HG03571 (cell line): ENCODE measurements around the gene NSF.
A peak's percentile ranks its signal among the peaks of the same experiment; 100 is the strongest.
"Not testable (repeated sequence)": the region's sequence is repeated elsewhere in the genome, so short reads cannot be mapped to it uniquely, and the experiment has no call there.

Experiments
- ATAC-seq: cut with Tn5 transposase; IDR thresholded peaks from one replicate; pipeline ENCODE4 v1.9.1; 2021; ENCODE audit not compliant: unreplicated experiment

The NSF gene

GRCh38 chr17:46590157-46591146, at the start of gene NSF:
Gene NSF, plus strand, starts transcription at chr17:46590669. Its CDS starts 107 bp downstream, at chr17:46590776.
- ATAC-seq = peak; percentile 77

GRCh38 chr17:46548607-46549006, 41.9 kb upstream of the NSF start:
- ATAC-seq = not testable (repeated sequence)

- ATAC-seq = not testable (repeated sequence)
These were observed 31.3 kb upstream of the NSF start for GRCh38 chr17:46559155-46559554.

- ATAC-seq = not testable (repeated sequence)
These were observed 30.4 kb upstream of the NSF start for GRCh38 chr17:46560048-46560447.

GRCh38 chr17:46566284-46566683, 24.2 kb upstream of the NSF start:
- peak; percentile 53 for ATAC-seq

GRCh38 chr17:46566980-46567379, 23.5 kb upstream of the NSF start:
- not testable (repeated sequence) for ATAC-seq

- not testable (repeated sequence) for ATAC-seq
These were observed 18.7 kb upstream of the NSF start for GRCh38 chr17:46571796-46572195.

- ATAC-seq = peak; percentile 78
These were observed 11.1 kb upstream of the NSF start, which contains the start of gene ARL17A for GRCh38 chr17:46579083-46580075. Gene ARL17A, minus strand, starts transcription at chr17:46579691. Its CDS starts 3,369 bp downstream, at chr17:46576322.

- not testable (repeated sequence) for ATAC-seq
These were observed 10.4 kb upstream of the NSF start for GRCh38 chr17:46580082-46580481.

GRCh38 chr17:46585444-46585843, 5.0 kb upstream of the NSF start:
- not testable (repeated sequence) for ATAC-seq

- not testable (repeated sequence) for ATAC-seq
These were observed 863 bp downstream of the NSF start for GRCh38 chr17:46591332-46591731.

- not testable (repeated sequence) for ATAC-seq
These were observed 8.0 kb downstream of the NSF start for GRCh38 chr17:46598344-46598931.

- not testable (repeated sequence) for ATAC-seq
These were observed 10.3 kb downstream of the NSF start for GRCh38 chr17:46600767-46601166.

GRCh38 chr17:46603125-46603524, 12.7 kb downstream of the NSF start:
- not testable (repeated sequence) for ATAC-seq

- ATAC-seq = not testable (repeated sequence)
These were observed 20.8 kb downstream of the NSF start for GRCh38 chr17:46611304-46611703.

- not testable (repeated sequence) for ATAC-seq
These were observed 23.4 kb downstream of the NSF start for GRCh38 chr17:46613876-46614275.

- not testable (repeated sequence) for ATAC-seq
These were observed 26.7 kb downstream of the NSF start for GRCh38 chr17:46617121-46617520.

- not testable (repeated sequence) for ATAC-seq
These were observed 28.5 kb downstream of the NSF start for GRCh38 chr17:46618975-46619374.

- ATAC-seq = not testable (repeated sequence)
These were observed 33.3 kb downstream of the NSF start for GRCh38 chr17:46623790-46624189.

- not testable (repeated sequence) for ATAC-seq
These were observed 34.3 kb downstream of the NSF start for GRCh38 chr17:46624726-46625125.
